GM23338 (cell line): ENCODE results near the gene SH3PXD2B.

Experiments
- CTCF ChIP-seq, 2 experiments: fragments of 200-600 bp in 1 of 2; sonication (generic) in 1 of 2; conservative IDR thresholded peaks; 2 replicates each; pipeline versions ENCODE4 v1.5.1 to v1.6.1; 2016 to 2017; ENCODE audit warnings: antibody characterized with exemption in 2 of 2, low read depth in 2 of 2, mild to moderate bottlenecking in 2 of 2, moderate library complexity in 1 of 2
- EZH2 ChIP-seq: fragments of 200-600 bp; sonication (generic); IDR thresholded peaks from one replicate; pipeline ENCODE4 v1.8.0; 2017; ENCODE audit warnings: antibody characterized with exemption, mild to moderate bottlenecking, low read depth; ENCODE audit not compliant: unreplicated experiment
- EZH2phosphoT487 ChIP-seq: fragments of 200-600 bp; sonication (generic); IDR thresholded peaks from one replicate; pipeline ENCODE4 v1.8.1; 2018; ENCODE audit warnings: antibody characterized with exemption; ENCODE audit not compliant: unreplicated experiment

DNA sequence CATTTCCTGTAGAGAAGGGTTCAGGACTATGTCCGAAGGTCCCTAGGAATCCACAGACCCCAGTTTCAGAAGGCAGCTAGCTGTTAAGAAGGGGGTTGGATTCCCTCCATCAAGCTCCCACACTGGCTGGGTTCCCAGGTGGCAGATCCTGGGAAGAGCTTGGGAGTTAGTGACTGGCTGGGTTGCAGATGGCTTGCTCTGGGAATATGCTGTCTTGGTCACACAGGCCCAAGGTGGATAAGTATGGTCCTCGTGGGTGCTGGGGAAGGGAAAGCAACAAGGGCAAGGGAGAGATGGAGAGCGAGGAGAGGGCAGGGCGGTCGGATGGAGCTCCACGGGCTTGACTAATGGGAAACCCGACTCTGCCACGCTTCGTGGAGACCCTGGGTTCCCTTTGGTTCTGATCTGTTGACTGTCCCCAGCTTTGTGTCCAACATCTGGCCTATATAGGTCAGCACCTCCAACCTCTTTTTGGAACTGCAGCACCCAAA is 17.4 kb downstream of the SH3PXD2B start:
- TF ChIP-seq CTCF (conservative IDR thresholded peaks at IDR 0.05; ENCODE audit: low read depth in 2 of 2): no peak
- no peak for TF ChIP-seq EZH2phosphoT487
- no peak for TF ChIP-seq EZH2
